Lower lobe of right lung (tissue), 2 donors: ENCODE data around the gene KLK2. TPM values are rescaled to one million over a fixed set of nuclear protein-coding genes. Genes with fewer than 3 reads are reported as not detected.

Experiments
- ATAC-seq, 2 donors: fragments of 200-7000 bp; cut with Tn5 transposase; one replicate each; pipeline ENCODE4 v1.9.1; 2020 to 2022; ENCODE audit warnings: mild to moderate bottlenecking in 2 of 2, moderate library complexity in 2 of 2
- DNase-seq: peaks from one replicate; pipeline ENCODE4 v3.0.0-alpha.2; 2020
- H3K27ac ChIP-seq: fragments of 200-600 bp; one replicate; pipeline ENCODE4 v1.8.0; 2022
- H3K27me3 ChIP-seq: fragments of 200-600 bp; one replicate; pipeline ENCODE4 v1.8.0; 2022; ENCODE audit warnings: low read depth
- H3K36me3 ChIP-seq: fragments of 200-600 bp; one replicate; pipeline ENCODE4 v1.8.0; 2022; ENCODE audit warnings: mild to moderate bottlenecking
- H3K4me1 ChIP-seq: fragments of 200-600 bp; one replicate; pipeline ENCODE4 v1.8.0; 2022
- H3K4me3 ChIP-seq: fragments of 200-600 bp; one replicate; pipeline ENCODE4 v1.8.0; 2022; ENCODE audit warnings: mild to moderate bottlenecking
- H3K9me3 ChIP-seq: fragments of 200-600 bp; one replicate; pipeline ENCODE4 v1.8.0; 2022
- intact Hi-C: fragments of 100-400 bp; cut with DNase I; formaldehyde crosslinking; loops from one replicate; pipeline ENCODE4 v1.11.0; 2022
- total RNA-seq: library from RNA; stranded (reverse); fragmentation: NEBNext Ultra II Directional; extraction: Animal tissue kit (Norgen Biotek cat#: 25700); gene quantifications from one replicate; pipeline ENCODE4 v1.2.1, GENCODE V29; 2021
- TF ChIP-seq, protein P1 (sequence below): fragments of 200-600 bp; IDR thresholded peaks from one replicate; pipeline ENCODE4 v1.8.0; 2022; ENCODE audit warnings: antibody characterized with exemption, mild to moderate bottlenecking
- donor health status: DM: no; HTN: yes; CAD: no; lungs with severe emphysema.

The KLK2 gene
- total RNA-seq, 1 donor from 2014 or later: not detected

DNA sequence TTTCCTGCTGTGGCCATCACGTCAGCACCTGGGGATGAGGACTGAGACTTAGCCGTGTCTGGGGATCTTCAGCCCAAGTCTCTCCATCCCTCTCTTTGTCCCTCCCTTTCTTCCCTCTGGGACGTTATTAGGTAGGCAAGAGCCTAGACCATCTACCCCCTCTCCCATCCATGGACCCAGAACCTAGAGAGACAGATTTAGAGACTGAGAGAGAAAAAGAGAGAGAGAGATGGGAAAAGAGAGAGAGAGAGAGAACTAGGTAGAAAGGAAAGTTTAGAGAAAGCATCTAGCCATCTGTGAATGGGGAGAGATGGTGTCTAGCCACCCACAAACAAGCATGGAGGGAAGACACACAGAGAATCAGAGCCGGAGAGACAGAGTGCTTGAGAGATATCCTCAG, 37.5 kb downstream of the KLK2 start:
- intact Hi-C loops: no loop called here
- Histone ChIP-seq H3K4me3 (no peak overlapping the region), H3K27ac (no peak overlapping the region), H3K36me3 (no peaks in the 10 kb centered on the region), H3K27me3 (peaks cover 74% of the 10 kb centered on the region), H3K4me1 (no peaks in the 10 kb centered on the region), H3K9me3 (no peaks in the 10 kb centered on the region)
- TF ChIP-seq, protein P1, sequence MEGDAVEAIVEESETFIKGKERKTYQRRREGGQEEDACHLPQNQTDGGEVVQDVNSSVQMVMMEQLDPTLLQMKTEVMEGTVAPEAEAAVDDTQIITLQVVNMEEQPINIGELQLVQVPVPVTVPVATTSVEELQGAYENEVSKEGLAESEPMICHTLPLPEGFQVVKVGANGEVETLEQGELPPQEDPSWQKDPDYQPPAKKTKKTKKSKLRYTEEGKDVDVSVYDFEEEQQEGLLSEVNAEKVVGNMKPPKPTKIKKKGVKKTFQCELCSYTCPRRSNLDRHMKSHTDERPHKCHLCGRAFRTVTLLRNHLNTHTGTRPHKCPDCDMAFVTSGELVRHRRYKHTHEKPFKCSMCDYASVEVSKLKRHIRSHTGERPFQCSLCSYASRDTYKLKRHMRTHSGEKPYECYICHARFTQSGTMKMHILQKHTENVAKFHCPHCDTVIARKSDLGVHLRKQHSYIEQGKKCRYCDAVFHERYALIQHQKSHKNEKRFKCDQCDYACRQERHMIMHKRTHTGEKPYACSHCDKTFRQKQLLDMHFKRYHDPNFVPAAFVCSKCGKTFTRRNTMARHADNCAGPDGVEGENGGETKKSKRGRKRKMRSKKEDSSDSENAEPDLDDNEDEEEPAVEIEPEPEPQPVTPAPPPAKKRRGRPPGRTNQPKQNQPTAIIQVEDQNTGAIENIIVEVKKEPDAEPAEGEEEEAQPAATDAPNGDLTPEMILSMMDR: no peak
- DNase-seq: no peak
- ATAC-seq: no peak

DNA sequence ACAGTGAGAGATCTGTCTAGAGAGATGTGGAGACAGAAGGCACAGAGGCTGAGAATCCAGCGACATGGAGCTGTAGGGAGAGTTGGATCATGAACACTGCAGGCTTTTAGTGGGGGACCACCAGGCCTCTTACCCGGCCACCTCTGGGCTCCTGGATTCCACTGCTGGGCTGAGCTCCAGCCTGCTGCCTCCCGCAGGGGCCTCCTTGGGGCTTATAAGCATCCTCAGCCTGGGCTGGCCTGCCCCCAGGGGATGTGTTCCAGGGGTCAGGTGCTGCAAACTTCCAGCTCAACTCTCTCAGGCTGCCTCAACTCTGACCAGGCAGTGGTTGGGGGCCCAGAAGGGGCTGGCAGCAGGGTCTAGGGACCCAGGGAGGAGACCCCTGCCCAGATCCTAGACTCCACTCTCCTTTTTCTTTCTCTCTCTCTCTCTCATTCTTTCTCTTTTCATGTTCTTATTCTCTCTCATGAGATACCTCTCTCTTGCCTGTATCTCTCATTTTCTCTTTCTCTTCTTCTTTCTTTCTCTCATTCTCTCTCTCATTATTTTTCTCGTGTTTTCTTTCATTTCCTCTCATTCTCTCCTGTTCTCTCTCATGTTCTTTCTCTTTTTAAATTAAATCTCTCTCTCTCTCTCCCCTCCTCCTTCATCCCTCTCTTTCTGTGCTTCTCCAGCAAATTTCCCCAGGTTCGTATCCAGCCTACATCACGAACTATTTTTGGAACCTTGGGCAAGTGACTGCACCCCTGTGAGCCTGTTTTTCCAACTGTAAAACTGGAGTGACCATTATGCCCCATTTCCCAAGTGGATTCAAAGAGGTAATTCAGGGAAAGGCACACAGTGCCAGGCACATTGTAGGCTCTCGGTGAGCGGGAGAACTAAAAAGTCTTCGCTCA, 38.2 kb downstream of the KLK2 start, which contains the start of gene KLK4:
Gene KLK4 (minus strand): TSS at position 190 of the 896 bp plus-strand sequence. CDS start 657 bp downstream, outside the sequence.
- no peak for DNase-seq
- H3K27me3 ChIP-seq: peaks cover 77% of the 10 kb centered on the region

DNA sequence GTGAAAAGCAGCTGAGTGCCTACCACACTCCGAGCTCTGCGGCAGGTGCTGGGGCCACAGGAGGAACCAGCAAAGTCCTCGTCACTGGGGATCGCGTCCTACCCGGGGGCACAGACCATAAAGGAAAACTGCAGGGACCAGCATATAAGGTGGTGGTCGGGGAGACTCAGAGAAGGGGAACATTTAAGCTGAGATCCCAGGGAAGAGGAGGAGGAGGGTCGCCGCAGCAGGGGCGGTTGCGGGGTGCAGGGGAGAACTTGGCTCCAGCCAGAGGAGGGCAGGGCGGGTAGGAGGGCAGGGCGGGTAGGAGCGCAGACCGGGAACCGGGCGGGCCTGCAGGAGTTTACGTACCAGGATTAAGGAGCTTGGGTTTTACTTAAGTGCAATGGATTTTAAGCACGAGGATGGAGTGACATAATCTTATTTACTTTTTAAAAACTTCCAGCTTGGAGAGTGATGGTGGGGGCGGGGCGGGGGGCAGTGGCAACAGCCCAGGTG, 38.9 kb downstream of the KLK2 start:
- H3K27me3 ChIP-seq: peaks cover 77% of the 10 kb centered on the region
- ATAC-seq (no peak), DNase-seq (no peak)
- H3K4me1 ChIP-seq: no peaks in the 10 kb centered on the region
- intact Hi-C loops: no loop called here
- H3K4me3 ChIP-seq: no peak overlapping the region
- H3K36me3 ChIP-seq: no peaks in the 10 kb centered on the region
- H3K9me3 ChIP-seq: no peaks in the 10 kb centered on the region
- TF ChIP-seq, protein P1: no peak
- H3K27ac ChIP-seq: no peak overlapping the region

More for the DNA sequence above, 38.2 kb downstream of the KLK2 start, which contains the start of gene KLK4:
- Histone ChIP-seq H3K4me3 (no peak within 1 kb of the TSS), H3K36me3 (no peaks in the 10 kb centered on the region), H3K27ac (no peak within 1 kb of the TSS), H3K9me3 (no peaks in the 10 kb centered on the region), H3K4me1 (no peaks in the 10 kb centered on the region)
- intact Hi-C loops: no loop called here
- TF ChIP-seq, protein P1: no peak
- ATAC-seq: no peak

DNA sequence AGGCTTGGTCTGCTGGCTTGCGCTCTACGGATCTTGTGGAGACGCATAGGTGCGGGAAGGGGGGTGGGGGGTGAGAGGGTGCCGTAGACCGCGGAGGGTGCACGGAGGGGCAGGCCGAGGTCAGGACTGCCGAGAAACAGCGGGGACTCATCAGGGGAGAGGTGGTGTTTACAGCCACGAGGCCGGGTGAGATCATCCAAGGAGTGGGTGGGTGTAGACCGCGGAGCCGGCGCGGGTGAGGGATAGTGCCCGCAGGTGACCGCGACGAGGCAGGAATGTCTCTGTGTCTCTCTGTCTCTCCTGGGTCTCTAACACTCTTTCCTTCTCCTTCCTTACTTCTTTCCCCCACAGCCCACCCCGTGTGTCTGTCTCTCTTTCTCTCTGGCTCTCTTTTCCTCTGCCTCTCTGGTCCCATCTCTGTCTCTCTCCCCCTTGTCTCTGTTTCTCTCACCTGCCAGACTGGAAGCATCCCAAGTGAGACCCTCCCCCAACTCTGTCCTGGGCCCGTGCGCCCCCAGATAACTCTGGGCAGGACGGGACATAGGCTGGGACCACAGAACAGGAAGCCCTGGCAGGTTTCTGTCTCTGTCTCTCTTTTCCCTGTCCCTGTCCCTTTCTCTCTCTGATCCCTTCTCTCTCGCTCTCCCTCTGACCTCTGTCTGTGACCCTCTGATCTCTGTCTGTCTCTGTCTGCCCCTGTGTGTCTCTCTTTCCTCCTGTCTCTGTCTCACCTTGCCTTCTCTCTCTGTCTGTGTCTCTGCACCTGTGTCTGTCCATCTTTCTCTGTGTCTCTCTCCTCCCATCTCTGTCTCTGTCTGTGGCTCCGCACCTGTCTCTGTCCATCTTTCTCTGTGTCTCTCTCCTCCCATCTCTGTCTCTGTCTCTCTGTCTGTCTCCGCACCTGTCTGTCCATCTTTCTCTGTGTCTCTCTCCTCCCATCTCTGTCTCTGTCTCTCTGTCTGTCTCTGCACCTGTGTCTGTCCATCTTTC, 39.8 kb downstream of the KLK2 start:
- Histone ChIP-seq H3K27me3 (peaks cover 71% of the 10 kb centered on the region), H3K27ac (no peak overlapping the region), H3K9me3 (no peaks in the 10 kb centered on the region), H3K36me3 (no peaks in the 10 kb centered on the region), H3K4me3 (no peak overlapping the region), H3K4me1 (no peaks in the 10 kb centered on the region)
- intact Hi-C loops: no loop called here
- TF ChIP-seq, protein P1: no peak
- DNase-seq (no peak), ATAC-seq (peak in 1 of 2 donors; percentile 29)

DNA sequence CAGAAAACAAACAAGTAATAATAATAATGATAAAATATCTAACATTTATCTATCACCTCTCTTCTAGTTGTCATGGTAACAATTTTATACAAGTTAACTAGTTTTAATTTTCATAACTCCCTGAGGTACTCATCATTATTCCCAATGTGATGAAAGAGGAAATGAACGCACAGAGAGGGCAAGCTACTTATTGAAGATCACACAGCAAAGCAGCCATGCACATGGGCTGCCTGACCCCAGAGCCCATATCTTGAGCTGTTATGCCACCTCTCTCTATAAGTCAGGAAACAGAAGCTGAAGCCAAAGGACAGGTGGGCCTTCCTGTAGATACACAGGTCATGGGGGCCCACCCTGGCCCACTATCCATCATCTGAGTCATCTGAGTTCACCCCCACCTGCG, 42.8 kb downstream of the KLK2 start:
- intact Hi-C loops: no loop called here

More for the DNA sequence above, 42.8 kb downstream of the KLK2 start:
- peaks cover 48% of the 10 kb centered on the region for H3K27me3 ChIP-seq
- no peak overlapping the region for H3K4me3 ChIP-seq
- H3K4me1 ChIP-seq: no peaks in the 10 kb centered on the region
- no peak overlapping the region for H3K27ac ChIP-seq
- DNase-seq (no peak), ATAC-seq (no peak)
- TF ChIP-seq, protein P1: no peak
- no peaks in the 10 kb centered on the region for H3K9me3 ChIP-seq
- H3K36me3 ChIP-seq: no peaks in the 10 kb centered on the region
